AG04450 (cell line): ENCODE measurements around the gene POFUT1. TPM values are rescaled to one million over a fixed set of nuclear protein-coding genes. Genes with fewer than 3 reads are reported as not detected.
A peak's percentile ranks its signal among the peaks of the same experiment; 100 is the strongest.
"Not testable (repeated sequence)": the region's sequence is repeated elsewhere in the genome, so short reads cannot be mapped to it uniquely, and the experiment has no call there.

Experiments
- CTCF ChIA-PET: fragments of 300-600, 350-600 bp; formaldehyde crosslinking; extraction: SDS; loops from one replicate; lab custom pipeline; 2022; ENCODE audit warnings: antibody characterized with exemption, inconsistent platforms; lab: Charles Lee
- POLR2A ChIA-PET: fragments of 350-600 bp; formaldehyde crosslinking; extraction: SDS; loops from one replicate; lab custom pipeline; 2021; ENCODE audit warnings: antibody characterized with exemption, inconsistent platforms; lab: Yijun Ruan, JAX
- DNase-seq: peaks from one replicate; pipeline ENCODE4 v3.0.0-alpha.2; 2011; ENCODE audit warnings: low read depth, low spot score
- H3K27ac ChIP-seq: one replicate; pipeline ENCODE4 v1.5.1; 2012; ENCODE audit warnings: low read depth, low read length, control low read depth
- H3K27me3 ChIP-seq: one replicate; pipeline ENCODE4 v1.6.0; 2012; ENCODE audit warnings: low read length; ENCODE audit not compliant: control insufficient read depth, insufficient read depth
- H3K4me3 ChIP-seq: 2 replicates; pipeline ENCODE4 v1.5.1; 2011; ENCODE audit warnings: mild to moderate bottlenecking, low read depth, low read length, control low read depth
- H3K9me3 ChIP-seq: 2 replicates; pipeline ENCODE4 v1.5.1; 2012; ENCODE audit warnings: low read length; ENCODE audit not compliant: control insufficient read depth, insufficient read depth
- polyA plus RNA-seq: library from polyadenylated mRNA; depleted of rRNA; stranded (reverse); fragments of >200 nt; gene quantifications from 2 replicates; pipeline ENCODE4 v1.2.3, GENCODE V29; 2011
- TF ChIP-seq, protein P1 (sequence below): IDR thresholded peaks from 2 replicates; pipeline ENCODE4 v1.5.1; 2011; ENCODE audit warnings: low read depth, low read length, control low read depth, inconsistent platforms

Gene POFUT1
- polyA plus RNA-seq, 1 experiment, result 40.2 TPM

DNA sequence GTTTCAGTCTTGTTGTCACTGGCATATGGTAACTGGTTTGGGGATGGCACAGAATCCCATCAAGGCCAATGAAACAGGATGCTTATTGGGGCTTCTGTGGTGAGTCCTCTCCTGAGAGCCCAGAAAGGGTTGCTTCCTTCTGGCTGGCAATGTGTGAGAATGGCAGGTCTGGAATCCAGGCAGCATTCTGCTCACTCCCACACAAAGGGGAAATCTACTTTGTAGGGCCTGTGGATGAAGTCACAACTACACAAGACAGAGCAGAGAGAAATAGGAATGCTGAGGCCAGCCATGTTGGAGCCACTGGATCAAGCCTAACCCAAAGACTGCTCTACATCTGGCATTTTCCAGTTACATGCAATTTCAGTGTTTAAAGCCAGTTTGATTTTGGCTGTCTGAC, 15.8 kb upstream of the POFUT1 start:
- peak overlapping the region; percentile 21 for H3K27ac ChIP-seq
- ChIA-PET CTCF (no interaction called here), POLR2A (no interaction called here)
- TF ChIP-seq, protein P1, sequence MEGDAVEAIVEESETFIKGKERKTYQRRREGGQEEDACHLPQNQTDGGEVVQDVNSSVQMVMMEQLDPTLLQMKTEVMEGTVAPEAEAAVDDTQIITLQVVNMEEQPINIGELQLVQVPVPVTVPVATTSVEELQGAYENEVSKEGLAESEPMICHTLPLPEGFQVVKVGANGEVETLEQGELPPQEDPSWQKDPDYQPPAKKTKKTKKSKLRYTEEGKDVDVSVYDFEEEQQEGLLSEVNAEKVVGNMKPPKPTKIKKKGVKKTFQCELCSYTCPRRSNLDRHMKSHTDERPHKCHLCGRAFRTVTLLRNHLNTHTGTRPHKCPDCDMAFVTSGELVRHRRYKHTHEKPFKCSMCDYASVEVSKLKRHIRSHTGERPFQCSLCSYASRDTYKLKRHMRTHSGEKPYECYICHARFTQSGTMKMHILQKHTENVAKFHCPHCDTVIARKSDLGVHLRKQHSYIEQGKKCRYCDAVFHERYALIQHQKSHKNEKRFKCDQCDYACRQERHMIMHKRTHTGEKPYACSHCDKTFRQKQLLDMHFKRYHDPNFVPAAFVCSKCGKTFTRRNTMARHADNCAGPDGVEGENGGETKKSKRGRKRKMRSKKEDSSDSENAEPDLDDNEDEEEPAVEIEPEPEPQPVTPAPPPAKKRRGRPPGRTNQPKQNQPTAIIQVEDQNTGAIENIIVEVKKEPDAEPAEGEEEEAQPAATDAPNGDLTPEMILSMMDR, result no peak
- no peak for DNase-seq
- H3K4me3 ChIP-seq, result no peak overlapping the region
- H3K27me3 ChIP-seq, result no peaks in the 10 kb centered on the region
- H3K9me3 ChIP-seq, result no peaks in the 10 kb centered on the region

DNA sequence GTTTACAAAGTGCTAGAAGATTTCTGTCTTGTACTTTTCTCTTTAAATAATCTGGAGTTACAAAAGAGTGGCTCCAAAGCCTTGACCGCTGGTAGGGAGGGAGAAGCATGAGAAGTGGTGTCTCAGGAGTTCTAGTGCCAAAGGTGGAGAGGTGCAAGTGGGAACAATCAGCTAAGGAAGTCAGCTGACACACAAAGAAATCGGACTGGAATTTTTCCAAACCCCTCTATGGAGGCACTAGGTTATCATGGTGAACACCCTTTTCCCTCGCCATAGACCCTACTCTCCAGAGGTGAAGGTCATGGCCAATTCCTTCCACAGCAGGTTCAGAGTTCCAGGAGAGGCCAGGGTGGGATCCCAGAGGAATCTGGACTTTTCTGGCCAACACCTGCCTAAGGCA, 15.0 kb upstream of the POFUT1 start:
- Histone ChIP-seq H3K27me3 (no peaks in the 10 kb centered on the region), H3K27ac (no peak overlapping the region), H3K4me3 (no peak overlapping the region), H3K9me3 (no peaks in the 10 kb centered on the region)
- TF ChIP-seq, protein P1, result no peak
- DNase-seq, result no peak
- ChIA-PET POLR2A (no interaction called here), CTCF (no interaction called here)

DNA sequence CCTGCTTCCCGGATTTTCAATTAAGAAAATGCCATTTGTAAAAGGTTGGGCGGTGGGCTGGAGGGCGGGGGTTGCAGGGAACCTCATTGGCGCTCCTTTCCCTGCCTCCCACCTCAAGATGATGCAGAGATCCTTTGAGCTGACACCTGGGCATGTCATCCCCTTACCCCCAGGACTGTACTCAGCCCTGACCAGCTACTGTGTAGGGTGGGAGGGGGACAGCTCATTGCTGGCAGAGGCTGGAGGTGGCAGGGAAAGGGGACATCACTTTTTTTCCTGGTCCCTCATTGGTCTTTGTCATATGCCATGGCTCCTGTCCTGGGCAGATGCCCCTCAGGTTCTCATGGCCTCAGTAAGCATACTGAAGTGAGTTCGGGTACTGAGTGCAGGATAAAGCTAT, 14.3 kb upstream of the POFUT1 start:
- DNase-seq, H3K9me3 ChIP-seq, CTCF ChIA-PET, H3K27me3 ChIP-seq, H3K4me3 ChIP-seq, H3K27ac ChIP-seq, POLR2A ChIA-PET: not testable (repeated sequence)

DNA sequence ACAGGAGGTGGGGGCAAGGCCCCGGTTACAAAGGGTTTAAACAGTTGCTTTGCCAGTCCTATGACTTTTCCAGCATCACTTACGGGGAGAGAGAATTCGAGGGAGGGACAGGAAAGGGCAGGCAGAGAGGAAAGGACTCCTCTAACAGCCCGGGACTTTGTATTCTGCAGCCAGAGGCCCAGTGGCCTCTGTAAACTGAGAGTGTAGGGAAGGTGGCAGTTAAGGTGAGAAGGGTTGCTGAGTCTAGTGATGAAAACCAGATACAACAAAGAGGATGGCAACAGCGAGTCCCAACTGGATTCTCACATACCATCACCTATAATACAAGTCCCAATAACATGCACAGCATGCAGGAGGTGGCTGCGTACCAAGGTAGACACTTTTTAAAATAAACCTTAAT, 13.7 kb upstream of the POFUT1 start:
- ChIA-PET CTCF (no interaction called here), POLR2A (no interaction called here)
- Histone ChIP-seq H3K27ac (no peak overlapping the region), H3K27me3 (no peaks in the 10 kb centered on the region), H3K4me3 (no peak overlapping the region), H3K9me3 (no peaks in the 10 kb centered on the region)
- TF ChIP-seq, protein P1, result no peak
- DNase-seq, result no peak

DNA sequence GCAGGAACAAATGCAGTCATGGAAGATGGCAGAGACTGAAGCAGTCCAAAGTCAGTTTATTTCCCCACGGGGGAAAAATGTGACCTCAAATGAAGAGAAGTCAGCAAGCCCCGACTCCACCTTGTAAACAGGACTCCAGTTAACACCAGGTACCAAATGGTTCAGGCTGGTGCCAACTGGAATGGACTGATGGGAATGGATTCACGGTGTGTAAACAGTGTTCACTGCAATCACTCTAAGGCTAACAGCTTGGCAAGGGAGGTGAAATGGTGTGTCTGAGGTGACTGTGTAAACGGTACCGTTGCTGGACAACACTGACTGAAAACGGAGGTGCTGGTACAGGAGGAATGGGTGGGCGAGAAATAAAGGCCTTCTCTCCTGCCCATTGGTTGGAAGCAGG, 12.1 kb upstream of the POFUT1 start:
- ChIA-PET POLR2A (no interaction called here), CTCF (no interaction called here)
- H3K27ac ChIP-seq, result no peak overlapping the region
- no peaks in the 10 kb centered on the region for H3K27me3 ChIP-seq
- H3K4me3 ChIP-seq, result no peak overlapping the region
- TF ChIP-seq, protein P1, result no peak
- no peak for DNase-seq
- H3K9me3 ChIP-seq, result no peaks in the 10 kb centered on the region

DNA sequence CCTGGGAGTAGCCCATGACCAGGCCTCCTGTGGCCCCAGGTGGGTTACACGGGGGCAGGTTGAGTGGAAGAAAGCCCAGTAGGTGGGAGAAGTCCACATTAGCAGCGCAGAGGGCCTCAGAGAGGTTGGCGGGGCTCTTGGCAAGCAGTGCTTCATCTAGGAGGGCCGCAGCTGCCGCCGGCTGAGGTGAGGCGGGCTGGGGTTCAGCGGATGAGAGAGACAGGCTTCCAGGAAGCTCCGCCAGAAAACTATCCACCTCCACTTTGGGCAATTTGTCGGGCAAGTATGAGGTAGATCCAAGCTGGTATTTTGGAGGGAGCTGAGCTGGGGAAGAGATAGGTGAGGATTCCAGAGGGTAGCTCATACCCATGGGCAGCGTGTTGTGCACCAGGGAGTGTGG, 11.1 kb upstream of the POFUT1 start:
- H3K4me3 ChIP-seq, H3K27ac ChIP-seq, CTCF ChIA-PET, H3K27me3 ChIP-seq, POLR2A ChIA-PET, DNase-seq, H3K9me3 ChIP-seq: not testable (repeated sequence)

DNA sequence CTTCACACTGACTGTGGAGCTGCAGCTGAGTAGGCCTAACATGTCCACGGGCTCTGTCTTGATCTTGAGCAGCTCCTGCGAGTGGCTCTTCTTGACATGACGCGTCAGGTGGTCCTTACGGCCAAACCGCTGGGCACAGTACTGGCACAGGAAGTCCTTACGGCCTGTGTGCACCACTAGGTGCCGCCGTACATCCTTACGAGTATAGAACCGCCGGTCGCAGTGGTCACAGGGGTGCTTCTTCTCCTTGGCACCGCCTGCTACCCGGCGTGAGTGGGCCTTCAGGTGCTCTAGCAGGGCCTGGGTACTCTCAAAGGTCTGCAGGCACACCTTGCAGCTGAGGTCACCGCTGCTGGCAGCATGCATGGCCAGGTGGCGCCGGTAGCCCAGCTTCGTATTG, 10.5 kb upstream of the POFUT1 start:
- H3K27me3 ChIP-seq, H3K4me3 ChIP-seq, POLR2A ChIA-PET, CTCF ChIA-PET, DNase-seq, H3K9me3 ChIP-seq, H3K27ac ChIP-seq: not testable (repeated sequence)
